Breast epithelium (tissue), 3 donors: Measurements from ENCODE around the gene RIPOR2.

ENCODE experiments used
- CTCF ChIP-seq, 3 donors: fragments of 450-650 bp; IDR thresholded peaks; one replicate each; pipeline ENCODE4 v1.5.1; 2016 to 2017; ENCODE audit warnings: antibody characterized with exemption in 3 of 3, mild to moderate bottlenecking in 3 of 3, moderate library complexity in 3 of 3
- POLR2A ChIP-seq: fragments of 450-650 bp; IDR thresholded peaks from one replicate; pipeline ENCODE4 v1.6.1; 2016; ENCODE audit warnings: antibody characterized with exemption, mild to moderate bottlenecking, moderate library complexity
- POLR2AphosphoS5 ChIP-seq, 3 donors: sonication (generic); formaldehyde crosslinking; IDR thresholded peaks; one replicate each; pipeline ENCODE4 v1.6.1; 2017; ENCODE audit warnings: antibody characterized with exemption in 3 of 3

- TF ChIP-seq POLR2A, result no peak
- TF ChIP-seq CTCF (IDR thresholded peaks at IDR 0.05), result no peak
- no peak for TF ChIP-seq POLR2AphosphoS5 (IDR thresholded peaks at IDR 0.05)
Measured at GRCh38 chr6:24897186-24897585, 38.6 kb downstream of the RIPOR2 start.
